ENCODE measurements around the gene AP4S1.

AP4S1 gene

DNA sequence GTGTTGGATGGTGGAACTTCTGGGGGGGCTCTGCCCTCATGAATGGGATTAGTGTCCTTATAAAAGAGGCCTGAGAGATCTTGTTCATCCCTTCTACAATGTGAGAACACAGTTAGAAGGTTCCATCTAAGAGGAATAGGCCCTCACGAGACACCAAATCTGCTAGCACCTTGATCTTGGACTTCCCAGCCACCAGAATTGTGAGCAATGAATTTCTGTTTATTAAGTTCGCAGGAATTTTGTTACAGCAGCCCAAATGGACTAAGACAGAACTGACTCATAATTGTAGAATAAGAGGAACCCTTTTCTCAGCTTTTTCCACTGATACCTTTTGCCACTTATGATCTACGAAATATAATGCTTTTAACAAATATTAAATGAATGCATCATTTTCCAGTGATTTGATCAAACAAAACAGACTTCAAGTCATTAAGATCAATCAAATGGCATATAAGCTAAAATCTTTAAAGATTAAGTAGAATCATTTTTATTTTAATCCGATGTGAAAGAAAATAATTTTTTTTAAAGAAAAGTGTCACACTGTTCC is 113.9 kb downstream of the AP4S1 start:
- no peak for DNase-seq

DNA sequence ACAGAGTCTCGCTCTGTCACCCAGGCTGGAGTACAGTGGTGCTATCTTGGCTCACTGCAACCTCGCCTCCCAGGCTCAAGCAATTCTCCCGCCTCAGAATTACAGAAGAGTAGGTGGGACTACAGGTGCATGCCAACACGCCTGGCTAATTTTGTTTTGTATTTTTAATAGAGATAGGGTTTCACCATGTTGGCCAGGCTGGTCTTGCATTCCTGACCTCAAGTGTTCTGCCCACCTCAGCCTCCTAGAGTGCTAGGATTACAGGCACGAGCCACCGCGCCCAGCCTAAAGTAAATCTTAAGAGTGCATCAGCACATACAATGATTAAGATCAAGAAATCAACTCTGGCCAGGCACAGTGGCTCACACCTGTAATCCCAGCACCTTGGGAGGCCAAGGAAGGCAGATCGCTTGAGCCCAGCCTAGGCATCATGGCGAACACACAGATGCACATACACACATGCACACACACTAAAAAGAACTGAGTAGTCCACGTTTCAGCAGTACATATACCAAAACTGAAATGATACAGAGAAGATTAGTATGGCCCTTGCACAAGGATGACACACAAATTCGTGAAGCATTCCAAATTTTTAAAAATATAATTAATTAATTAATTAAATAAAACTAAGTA is 117.1 kb downstream of the AP4S1 start:
- DNase-seq = no peak

All from right hindlimb (tissue), 1 donor.